Measurements from ENCODE around the gene TMEM38A.
A peak's percentile ranks its signal among the peaks of the same experiment; 100 is the strongest.

Gene TMEM38A, protein sequence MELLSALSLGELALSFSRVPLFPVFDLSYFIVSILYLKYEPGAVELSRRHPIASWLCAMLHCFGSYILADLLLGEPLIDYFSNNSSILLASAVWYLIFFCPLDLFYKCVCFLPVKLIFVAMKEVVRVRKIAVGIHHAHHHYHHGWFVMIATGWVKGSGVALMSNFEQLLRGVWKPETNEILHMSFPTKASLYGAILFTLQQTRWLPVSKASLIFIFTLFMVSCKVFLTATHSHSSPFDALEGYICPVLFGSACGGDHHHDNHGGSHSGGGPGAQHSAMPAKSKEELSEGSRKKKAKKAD

DNA sequence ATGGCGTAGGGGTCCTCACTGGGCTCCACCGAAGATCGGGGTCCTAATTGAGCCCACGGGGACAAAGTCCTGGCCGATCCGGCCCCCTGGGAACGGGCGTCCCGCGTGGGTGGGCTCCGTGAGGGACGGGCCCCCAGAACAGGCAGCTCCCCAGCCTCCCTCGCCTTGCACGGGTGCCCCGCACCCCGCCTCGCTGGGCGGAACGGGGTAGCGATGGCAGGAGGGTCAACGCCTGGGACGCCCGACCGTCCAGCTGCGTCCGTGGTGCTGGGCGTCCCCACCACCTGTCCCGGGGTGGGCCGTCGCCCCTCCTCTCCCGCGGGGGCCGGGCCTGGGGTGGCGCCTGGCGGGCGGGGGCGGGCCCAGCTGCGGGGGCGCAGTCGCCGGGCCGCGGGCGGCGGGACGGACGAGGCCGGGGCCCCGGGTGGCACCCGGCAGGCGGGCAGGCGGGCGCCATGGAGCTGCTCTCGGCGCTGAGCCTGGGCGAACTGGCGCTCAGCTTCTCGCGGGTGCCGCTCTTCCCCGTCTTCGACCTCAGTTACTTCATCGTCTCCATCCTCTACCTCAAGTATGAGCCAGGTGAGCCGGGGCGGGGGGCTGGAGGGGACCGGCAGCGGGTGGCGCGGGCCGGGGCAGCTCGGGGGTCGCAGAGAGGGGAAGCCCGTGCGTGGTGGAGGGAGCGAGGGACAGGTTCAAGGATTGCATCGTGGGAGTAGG lies at the start of gene TMEM38A:
TMEM38A (plus strand) TSS at position 377 of the 717 bp plus-strand sequence; CDS start at position 456, 79 bp downstream.
- DNase-seq (ENCODE audit: insufficient read length, low spot score) = peak; percentile 19
- no peak for FAIRE-seq

DNA sequence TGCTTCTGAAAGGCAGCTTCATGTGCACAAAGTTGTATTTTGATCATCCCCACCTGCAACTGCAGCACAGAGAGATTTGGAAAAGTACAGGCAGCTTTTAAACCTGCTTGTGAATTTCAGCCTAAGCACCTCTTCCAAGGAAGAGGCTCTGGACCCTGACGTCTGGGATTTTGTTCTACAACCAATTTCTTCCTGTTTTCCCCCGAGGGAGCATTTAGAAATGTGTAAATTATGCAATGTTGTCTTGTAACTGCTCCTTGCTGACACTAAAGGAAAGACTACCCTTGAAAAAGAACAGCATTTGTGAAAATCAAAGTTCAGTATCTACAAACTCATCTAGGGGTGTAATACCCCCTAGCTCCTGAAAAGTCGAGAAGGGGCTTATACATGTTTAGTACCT lies 48.3 kb upstream of the TMEM38A start:
- FAIRE-seq (no peak), DNase-seq (ENCODE audit: insufficient read length, low spot score) (no peak)

DNA sequence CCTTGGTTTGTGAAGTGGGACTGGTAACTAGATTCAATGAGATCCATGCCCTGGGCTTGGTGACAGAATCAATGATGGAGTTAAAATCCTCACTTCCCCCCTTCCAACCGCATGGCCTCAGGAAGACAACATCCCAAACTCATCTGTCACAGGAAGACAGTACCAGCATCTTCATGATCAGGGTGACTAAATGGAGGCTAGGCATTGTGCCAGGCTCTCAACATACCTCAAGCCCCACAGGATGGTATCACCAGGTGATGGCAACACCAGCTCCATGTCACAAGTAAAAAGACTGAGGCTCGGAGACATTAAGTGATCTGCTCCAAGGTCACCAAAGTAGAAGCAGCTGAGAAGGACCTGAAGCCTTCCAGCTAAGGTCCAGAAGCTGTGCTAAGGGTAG lies 47.1 kb upstream of the TMEM38A start:
- DNase-seq (ENCODE audit: insufficient read length, low spot score) = no peak
- FAIRE-seq = no peak

DNA sequence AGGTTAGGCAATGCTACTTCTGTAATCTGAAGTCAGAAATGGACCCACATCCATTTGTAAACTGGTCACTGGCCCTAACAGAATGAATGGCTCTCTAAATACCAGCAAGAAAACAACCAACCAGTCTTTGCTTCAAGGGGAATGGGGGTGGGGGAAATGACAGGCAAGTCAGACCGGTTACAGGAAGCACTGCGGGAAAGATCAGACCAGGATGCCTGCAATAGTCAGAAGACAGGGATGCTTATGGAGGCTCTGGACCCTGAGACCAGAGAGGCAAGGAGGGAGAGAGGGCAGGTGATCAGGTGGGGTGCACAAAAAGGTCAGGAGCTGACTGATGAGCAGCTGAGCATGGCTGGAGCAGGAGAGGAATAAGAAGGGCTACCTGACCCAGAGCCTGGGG lies 46.0 kb upstream of the TMEM38A start:
- DNase-seq (ENCODE audit: insufficient read length, low spot score) (no peak), FAIRE-seq (no peak)

DNA sequence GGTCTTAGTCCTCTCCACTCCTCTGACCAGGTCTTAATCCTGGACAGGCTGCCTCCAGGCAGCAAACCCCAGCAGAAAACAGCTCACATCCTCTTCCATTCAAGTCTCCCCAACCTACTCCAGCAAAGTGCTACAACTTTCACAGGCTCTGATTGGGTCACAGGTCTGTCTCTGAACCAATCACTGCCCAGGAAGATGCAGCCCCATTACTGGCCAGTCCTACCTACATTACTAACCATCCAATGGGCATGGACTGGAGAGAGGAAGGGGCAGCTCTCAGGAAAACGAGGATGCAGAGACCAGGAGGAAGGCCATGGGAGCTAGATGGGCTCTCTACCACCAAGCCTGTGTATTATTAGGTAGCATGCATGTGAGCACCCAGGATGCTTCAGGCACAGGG lies 45.1 kb upstream of the TMEM38A start:
- no peak for DNase-seq (ENCODE audit: insufficient read length, low spot score)
- no peak for FAIRE-seq

DNA sequence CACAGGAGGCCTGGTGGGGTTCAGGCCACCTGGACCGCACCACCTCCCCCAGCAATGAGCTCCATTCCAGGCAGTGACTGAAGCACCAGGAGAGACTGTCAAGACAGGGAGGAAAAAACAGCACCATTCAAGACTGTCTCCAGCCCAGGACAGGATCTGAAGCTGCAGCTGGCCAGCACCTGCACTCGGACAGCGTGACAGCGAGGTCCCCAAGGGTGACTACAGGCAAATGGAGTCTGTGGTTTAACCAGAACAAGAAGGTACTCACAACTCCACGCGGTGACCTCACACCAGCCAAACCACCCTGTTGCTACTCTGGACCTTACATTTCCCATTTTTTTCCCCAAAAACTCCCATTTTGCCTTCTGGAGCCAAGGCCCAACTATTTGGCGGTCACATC lies 42.7 kb upstream of the TMEM38A start:
- DNase-seq (ENCODE audit: insufficient read length, low spot score) (no peak), FAIRE-seq (no peak)

DNA sequence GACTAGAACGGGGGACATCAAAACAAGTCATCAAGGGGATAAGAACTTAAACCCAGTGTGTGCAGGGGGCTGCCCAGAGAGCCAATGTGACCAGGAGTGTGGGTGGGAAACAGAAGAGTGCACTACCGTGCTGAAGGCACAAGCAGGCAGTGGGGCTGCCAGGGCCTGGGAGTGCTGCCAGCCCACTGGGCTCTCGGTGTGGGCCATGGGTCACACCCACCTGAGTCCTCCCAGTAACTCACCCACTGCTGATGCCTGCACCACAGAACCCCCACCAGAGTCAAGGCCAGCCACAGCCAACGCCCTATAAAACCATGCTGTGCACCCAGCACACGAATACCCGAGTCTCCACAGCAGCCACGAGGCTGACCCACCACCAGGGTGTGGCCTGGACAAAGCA lies 41.5 kb upstream of the TMEM38A start:
- FAIRE-seq = no peak
- no peak for DNase-seq (ENCODE audit: insufficient read length, low spot score)

DNA sequence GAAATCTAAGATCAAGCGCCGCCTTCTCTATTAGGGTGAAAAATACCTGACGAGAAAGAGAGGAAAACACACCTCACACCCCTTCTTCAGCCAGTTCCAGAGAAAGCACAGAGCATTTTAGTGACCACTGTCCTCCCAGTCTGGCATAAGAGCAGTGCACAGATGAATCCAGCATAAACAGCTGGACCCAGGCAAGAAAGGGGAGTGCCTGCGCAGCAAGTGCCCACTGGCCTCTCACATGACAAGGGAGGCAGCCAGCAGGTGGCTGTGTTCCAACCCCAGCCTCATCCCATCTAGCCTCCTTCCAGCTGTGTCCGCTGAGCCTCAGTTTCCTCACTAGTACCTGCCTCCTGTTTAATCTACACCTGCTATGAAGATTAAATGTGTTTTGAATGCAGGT lies 40.9 kb upstream of the TMEM38A start:
- DNase-seq (ENCODE audit: insufficient read length, low spot score) (no peak), FAIRE-seq (no peak)

DNA sequence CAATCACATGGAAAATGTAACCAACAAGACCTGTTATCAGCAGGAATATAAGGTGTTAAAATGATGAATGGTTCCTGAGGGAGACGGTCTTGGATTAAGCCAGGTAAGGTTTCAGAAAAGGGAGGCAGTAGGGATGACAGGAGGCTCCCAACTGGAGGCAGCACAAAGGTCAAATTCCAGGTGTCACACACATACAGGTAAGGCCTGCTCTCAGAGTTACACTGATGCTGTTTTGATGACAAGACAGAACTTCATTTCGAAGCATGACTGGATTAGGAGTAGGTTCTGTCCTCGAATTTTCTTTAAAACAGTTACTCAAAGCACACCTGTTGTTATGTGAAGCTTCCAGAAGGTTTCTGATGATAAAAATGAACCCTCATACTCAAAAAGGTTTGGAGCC lies 40.4 kb upstream of the TMEM38A start:
- no peak for FAIRE-seq

DNA sequence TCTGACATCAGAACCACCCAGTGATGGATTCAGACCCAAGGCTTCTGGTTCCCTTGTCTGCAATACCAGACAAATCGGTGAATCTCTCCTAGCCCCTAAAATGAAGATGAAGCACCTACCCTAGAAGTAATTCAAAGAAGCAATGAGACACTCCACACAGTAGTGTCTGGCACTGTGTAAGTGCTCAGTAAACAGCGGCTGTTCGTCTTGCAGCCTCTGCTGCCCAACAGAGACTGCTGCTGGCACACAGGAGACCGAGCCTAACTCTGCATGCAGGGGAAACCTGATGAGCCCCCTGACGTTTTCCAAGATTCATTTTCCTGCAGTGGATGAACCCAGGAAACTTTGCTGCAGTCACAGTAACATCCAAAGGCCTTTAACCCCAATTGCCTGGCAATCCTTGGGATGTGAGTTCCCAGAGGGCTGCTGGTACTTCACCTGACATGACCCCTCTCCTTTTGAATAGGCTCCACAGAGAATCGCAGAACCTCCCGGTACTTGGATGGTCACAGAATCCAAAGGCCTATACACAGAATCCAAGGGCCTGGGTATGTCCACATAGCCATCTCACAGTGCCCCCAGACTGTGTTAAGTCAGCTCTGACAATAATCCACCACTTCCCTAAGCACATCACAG lies 39.7 kb upstream of the TMEM38A start:
- FAIRE-seq (no peak), DNase-seq (ENCODE audit: insufficient read length, low spot score) (no peak)

More for the DNA sequence above, 40.4 kb upstream of the TMEM38A start:
- DNase-seq (ENCODE audit: insufficient read length, low spot score) = no peak

DNA sequence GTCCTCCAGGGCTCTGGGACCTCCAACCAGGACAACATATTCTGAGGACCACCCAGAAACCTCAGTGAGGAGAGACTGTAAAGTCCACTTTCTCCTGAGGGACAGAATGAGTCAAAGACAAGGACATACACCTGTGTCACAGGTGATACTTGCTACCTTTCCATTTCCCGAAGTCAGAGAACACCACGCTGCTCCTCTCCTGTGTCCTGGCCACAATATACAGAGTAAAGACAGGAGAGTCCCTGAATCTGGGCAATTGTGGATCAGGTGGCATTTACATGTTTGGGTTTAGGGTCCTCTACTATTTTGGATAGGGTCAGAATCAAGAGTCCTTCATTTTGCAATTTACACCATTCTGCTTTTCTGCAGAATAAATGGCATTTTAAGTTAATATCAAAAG lies 37.9 kb upstream of the TMEM38A start:
- FAIRE-seq (no peak), DNase-seq (ENCODE audit: insufficient read length, low spot score) (no peak)

DNA sequence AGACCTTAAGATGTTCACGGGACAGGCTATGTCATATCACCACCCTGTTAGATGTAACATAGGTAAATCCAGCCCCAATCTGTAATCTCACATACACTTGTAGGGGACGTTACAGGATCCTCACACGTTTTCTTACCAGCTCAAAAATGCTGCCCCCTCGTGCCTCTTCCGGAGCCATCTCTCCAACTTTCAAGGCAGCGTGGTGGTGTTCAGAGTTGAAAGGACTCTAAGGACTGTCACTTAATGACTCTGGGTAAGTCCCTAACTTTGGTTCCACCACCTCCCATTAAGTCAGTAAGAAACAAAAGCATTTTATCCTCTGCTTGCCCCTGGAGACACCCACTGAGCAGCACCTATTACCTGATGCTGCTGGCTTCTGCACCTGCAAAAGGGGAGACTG lies 37.4 kb upstream of the TMEM38A start:
- no peak for FAIRE-seq
- no peak for DNase-seq (ENCODE audit: insufficient read length, low spot score)

DNA sequence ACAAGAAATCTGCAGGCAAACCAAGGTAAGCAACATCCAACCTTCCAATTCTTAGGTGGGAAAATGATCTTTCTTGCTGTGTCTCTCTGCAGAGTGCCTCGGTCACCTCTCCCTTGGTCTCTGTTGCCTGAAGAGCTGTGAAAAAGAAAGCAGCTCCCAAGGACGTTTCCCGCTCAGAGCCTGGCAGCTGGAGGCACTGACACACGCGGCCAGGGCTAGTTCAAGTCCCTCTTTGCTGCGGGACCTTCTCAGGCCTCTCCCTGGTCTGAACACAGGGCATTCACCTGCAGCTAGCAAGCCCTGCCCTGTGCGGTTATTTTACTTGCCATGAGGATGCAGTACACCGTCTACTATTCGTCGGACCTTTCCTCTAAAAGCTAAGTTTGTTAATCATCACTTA lies 36.7 kb upstream of the TMEM38A start:
- DNase-seq (ENCODE audit: insufficient read length, low spot score) = no peak
- no peak for FAIRE-seq

DNA sequence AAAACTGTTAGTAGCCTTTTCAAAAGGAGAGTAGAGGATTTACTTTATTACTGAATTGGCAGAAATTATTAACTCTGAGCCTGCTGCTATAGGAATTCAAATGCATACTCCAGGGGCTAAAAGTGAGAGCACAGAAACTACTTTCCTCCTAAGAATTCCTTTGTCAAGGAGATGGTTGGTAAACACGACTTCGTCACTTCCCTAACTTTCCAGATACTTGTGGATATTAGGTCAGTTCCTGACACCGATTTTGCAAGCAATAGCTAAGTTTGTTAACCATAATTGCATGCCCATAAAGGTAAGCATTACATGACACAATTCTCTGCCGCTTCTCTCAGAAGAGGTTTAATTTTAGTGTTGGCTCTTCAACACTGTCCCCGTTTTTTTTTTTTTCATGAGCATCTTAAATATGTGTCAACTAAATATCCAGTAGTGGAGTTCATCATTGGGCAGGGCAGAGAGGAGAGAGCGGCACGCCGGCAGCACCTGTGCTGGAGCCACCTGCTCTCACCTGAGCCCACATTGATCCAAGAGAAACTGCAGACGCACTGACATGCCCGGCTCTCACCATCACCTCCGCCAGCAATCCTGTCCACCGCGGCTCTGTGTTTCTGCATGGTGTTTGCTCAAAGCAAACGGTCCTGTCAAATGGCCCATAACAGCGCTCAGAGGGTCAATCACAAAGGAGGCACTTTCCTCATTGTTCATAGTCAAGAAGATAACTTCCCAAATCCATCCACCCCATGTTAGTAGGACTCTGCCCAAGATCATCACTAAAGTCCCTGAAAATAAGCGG lies 35.6 kb upstream of the TMEM38A start:
- FAIRE-seq = no peak
- no peak for DNase-seq (ENCODE audit: insufficient read length, low spot score)

DNA sequence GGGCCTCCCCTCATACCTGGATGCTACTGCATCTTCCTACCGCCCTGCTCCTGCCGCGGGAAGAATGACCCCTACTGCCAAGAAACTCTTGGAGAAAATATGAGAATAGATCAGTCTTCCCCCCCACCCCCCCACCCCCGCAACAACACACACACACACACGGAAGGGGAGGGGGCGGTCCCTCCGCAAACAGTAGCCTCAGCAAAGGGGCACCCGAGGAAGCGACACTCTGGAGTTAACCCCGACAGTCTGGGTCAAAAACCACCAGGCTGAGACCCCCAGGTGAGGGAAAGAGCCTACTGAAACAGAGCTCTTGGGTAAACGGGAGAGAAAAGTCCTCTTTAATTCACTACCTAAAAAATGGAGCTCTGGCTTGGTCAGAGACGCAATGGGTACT lies 34.1 kb upstream of the TMEM38A start:
- no peak for FAIRE-seq

DNA sequence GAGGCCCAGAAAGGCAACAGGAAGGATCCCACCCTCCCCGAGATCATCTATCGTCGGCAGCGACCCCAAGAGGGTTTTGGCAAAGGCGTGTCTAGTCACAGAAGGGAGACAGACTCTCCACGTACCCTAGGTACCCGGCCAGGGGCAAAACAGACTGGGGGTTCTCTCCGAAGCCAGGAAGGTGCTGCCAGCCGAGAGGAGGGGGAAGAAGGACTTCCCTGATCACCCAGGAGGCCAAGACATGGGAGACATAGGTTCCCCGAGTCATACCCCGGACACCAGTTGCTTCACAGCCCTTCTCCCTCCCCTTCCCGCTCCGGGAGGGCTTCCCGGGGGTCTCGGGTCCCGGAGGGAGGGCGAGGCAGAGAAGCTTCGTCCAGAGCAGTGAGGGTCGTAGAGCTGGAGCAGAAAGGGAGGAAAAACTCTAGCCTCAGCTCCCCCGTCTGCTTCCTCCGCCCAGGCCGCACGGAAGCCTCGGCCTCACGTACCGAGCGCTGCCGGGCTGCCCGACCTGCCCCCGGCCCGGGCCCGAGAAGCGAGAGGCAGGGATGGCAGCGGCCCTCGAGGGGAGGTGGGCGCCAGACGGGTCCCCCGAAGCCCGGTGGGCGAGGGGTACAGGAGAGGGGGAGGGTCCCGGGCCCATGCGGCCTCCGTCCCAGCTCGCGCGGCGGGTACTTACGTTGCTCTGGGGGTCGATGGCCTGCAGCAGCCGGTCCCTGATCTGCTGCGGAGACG lies 33.6 kb upstream of the TMEM38A start:
- DNase-seq (ENCODE audit: insufficient read length, low spot score) = no peak
- no peak for FAIRE-seq

More for the DNA sequence above, 34.1 kb upstream of the TMEM38A start:
- no peak for DNase-seq (ENCODE audit: insufficient read length, low spot score)

DNA sequence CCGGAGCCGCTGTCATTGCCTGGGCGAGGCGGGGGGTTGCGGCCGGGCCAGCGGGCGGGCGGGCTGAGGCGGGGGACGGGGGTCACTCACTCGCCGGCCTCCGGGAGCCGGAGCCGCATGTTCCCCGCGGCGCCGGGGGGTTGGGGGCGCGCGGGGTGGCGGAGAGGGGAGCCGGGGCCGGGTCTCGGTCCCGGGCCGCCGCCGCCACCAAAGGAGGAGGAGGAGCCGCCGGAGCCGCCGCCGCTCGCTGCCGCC lies 33.1 kb upstream of the TMEM38A start:
- FAIRE-seq = no peak
- DNase-seq (ENCODE audit: insufficient read length, low spot score) = no peak

DNA sequence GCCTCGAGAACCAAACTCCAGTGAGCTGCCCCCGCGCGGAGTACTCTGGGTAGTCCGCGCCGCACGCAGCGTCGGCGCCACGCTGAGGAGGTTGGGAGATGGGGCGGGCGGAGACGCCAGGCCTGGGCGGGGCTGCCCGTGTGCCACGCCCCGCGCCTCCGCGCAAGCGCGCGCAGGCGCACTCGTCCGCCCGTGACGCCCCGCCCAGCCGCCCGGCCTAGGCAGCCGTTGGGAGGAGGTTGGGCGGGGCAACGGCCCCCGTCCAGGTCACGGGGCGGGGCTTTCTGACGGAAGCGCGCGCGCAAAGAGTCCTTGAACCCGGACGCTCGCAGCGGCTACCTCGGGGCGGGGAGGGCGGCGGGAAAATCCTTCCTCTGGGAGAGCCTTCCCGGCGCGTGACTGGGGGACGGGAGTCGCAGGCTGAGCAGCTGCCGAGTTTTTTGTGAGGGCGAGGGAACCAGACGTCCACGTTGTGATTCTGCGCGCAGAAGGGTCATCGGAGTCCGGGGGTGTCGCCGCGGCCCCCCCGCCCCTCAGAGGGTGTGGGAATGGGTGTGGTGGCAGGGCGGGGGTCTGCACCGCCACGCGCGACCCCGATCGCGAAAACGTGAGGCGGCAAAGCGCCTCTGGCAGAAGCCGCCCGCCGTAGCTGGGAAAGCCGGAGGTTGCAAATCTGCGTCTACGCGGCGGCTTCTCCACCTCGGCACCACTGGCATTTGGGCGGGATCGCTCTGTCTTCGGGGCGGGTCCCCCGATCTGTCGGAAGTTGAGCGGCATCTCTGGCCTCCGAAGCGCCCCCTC lies 32.6 kb upstream of the TMEM38A start, which contains the start of gene MED26:
MED26 (minus strand) TSS at position 22 of the 801 bp plus-strand sequence. CDS start 261 bp downstream, outside the sequence.
- peak; percentile 90 for DNase-seq (ENCODE audit: insufficient read length, low spot score)
- FAIRE-seq = peak; percentile 91

DNA sequence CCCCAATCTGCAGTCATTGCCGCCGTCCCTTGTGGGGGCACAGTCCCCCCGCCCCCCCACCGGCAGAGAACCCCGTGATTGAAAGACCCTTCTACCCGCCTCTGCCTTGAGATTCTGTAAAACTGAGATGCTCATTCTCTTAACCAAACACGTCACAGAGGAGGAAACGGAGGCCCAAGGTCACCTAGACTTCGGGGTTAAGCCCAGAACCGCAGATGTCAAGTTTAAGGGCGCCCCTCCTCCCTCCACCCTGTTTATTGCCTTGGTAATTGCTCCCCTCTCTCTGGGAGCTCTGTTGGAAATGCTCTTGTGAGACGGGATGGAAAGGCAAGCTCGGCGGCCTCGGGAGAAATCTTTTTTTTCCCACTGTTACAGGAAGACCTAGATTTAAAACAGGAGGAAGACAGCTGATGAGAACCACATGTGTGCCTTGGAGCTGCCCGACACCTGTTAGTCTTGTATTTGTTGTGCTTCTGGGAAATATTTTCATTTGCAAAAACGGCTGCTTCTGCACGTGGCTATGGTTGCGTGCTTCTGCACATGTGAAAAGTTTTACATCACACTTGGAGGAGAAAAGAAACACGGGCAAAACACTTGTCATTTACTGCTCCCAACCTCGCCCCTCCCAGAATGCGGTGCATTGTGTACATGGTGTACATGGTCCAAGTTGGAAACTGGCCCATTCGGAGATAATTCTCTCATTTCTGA lies 31.8 kb upstream of the TMEM38A start:
- peak; percentile 60 for FAIRE-seq
- DNase-seq (ENCODE audit: insufficient read length, low spot score) = no peak

Data from GM19239 (cell line).